DMS 273 treated with DMSO at 0.1 percent for 48 hours (cell line): Measurements from ENCODE around the gene BLACAT1.
"Not testable (repeated sequence)": the region's sequence is repeated elsewhere in the genome, so short reads cannot be mapped to it uniquely, and the experiment has no call there.

Source experiments
- DNase-seq: peaks from one replicate; lab custom pipeline; 2025; lab: John Stamatoyannopoulos, UW

BLACAT1 gene

GRCh38 chr1:205417870-205418635 lies 37.8 kb downstream of the BLACAT1 start:
- no peak for DNase-seq

- DNase-seq = peak; percentile 49
Observed at GRCh38 chr1:205416322-205416721, 39.5 kb downstream of the BLACAT1 start.

- no peak for DNase-seq
Observed at GRCh38 chr1:205410581-205411298, 45.1 kb downstream of the BLACAT1 start.

GRCh38 chr1:205407970-205408369 lies 47.9 kb downstream of the BLACAT1 start:
- DNase-seq = no peak

- DNase-seq = not testable (repeated sequence)
Observed at GRCh38 chr1:205406252-205406651, 49.6 kb downstream of the BLACAT1 start.
